Measurements from ENCODE around the gene SELENOT.

GRCh38 chr3:150567328-150567727 is 35.8 kb upstream of the SELENOT start:
- no peak for TF ChIP-seq CEBPB (IDR thresholded peaks at IDR 0.05; ENCODE audit: low read depth)
- TF ChIP-seq POLR2A (IDR thresholded peaks at IDR 0.05; ENCODE audit: borderline replicate concordance, extremely low read depth, insufficient read depth, insufficient read length), result no peak
- no peak for TF ChIP-seq CTCF (IDR thresholded peaks at IDR 0.05 in 2 of 3, conservative IDR thresholded peaks at IDR 0.05 in 1 of 3; ENCODE audit: borderline replicate concordance in 1 of 3, insufficient read depth in 1 of 3, low read depth in 2 of 3, low read length in 2 of 3)
- TF ChIP-seq EZH2 (IDR thresholded peaks at IDR 0.05), result no peak
- no peak for TF ChIP-seq EZH2phosphoT487 (IDR thresholded peaks at IDR 0.05; ENCODE audit: borderline replicate concordance)
